ENCODE measurements around the gene KIAA1217. TPM values are rescaled to one million over a fixed set of nuclear protein-coding genes. Genes with fewer than 3 reads are reported as not detected.

Gene KIAA1217
- total and polyA plus RNA-seq, 2 of the 8 experiments (the other 6 are each of a cell fraction or from before 2014, with no cell fraction given), result 4.5 to 15.6 TPM

GRCh38 chr10:24536636-24537035 is 327.7 kb downstream of the KIAA1217 start (continued):
- TF ChIP-seq CHD7 (IDR thresholded peaks at IDR 0.05; ENCODE audit: insufficient replicate concordance, low read length), result no peak
- TF ChIP-seq SP4 (IDR thresholded peaks at IDR 0.05; ENCODE audit: low read length), result no peak

Measured in H1 (cell line).